SK-N-MC (cell line): Measurements from ENCODE around the gene PYURF.

ENCODE experiments used
- EZH2 ChIP-seq: fragments of 200-600 bp; sonication (generic); IDR thresholded peaks from one replicate; pipeline ENCODE4 v1.6.1; 2017; ENCODE audit warnings: antibody characterized with exemption
- FOXP2 ChIP-seq: optimal IDR thresholded peaks from 2 replicates; pipeline ENCODE3; 2011; ENCODE audit warnings: mild to moderate bottlenecking, moderate library complexity; ENCODE audit not compliant: insufficient read depth; ENCODE audit errors: extremely low read length, control extremely low read depth
- POLR2AphosphoS5 ChIP-seq: IDR thresholded peaks from 2 replicates; pipeline ENCODE4 v1.6.1; 2012; ENCODE audit warnings: mild to moderate bottlenecking, low read depth, low read length, borderline replicate concordance

DNA sequence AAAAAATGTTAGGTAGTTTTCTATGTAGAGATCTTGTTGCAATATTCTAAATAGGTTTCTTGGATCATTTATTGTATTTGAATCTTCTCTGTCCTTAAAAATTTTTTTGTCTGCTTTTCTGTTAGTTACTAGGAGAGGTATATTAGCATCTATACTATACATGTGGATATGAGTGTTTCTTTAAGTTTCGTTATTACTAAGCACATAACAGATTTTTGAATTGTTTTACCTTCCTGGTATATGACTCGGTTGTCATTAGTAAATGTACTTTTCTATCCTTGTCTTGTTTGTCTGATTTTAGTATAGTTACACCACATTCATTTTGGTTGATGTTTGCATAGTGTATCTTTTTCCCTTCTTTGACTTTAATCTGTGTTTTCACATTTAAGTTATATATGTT lies 20.2 kb downstream of the PYURF start:
- TF ChIP-seq EZH2 (no peak), POLR2AphosphoS5 (no peak), FOXP2 (no peak)
